K562 (cell line): ENCODE measurements around the gene ARL4D. TPM values are rescaled to one million over a fixed set of nuclear protein-coding genes. Genes with fewer than 3 reads are reported as not detected.

Experiments used
- ERF ChIP-seq: fragments of 450-650 bp; formaldehyde crosslinking; IDR thresholded peaks from 2 replicates; pipeline ENCODE4 v1.4.0; 2020; ENCODE audit warnings: mild to moderate bottlenecking, mixed read lengths
- HMBOX1 ChIP-seq: sonication (generic); IDR thresholded peaks from 2 replicates; pipeline ENCODE4 v1.6.1; 2016
- MECOM ChIP-seq: fragments of 250-450 bp; sonication (Bioruptor Pico); IDR thresholded peaks from 2 replicates; pipeline ENCODE4 v1.8.0; 2022; ENCODE audit warnings: inconsistent platforms
- SFPQ ChIP-seq: fragments of 200-400 bp; formaldehyde crosslinking; IDR thresholded peaks from 2 replicates; pipeline ENCODE4 v1.6.1; 2017; ENCODE audit warnings: mild to moderate bottlenecking, low read depth, low read length, moderate library complexity
- TOE1 ChIP-seq, 2 experiments: fragments of 450-650 bp in 1 of 2; sonication (generic) in 1 of 2; formaldehyde crosslinking in 1 of 2; IDR thresholded peaks; 2 replicates each; pipeline versions ENCODE4 v1.7.1 to v1.8.0; 2016 to 2022; ENCODE audit warnings: borderline replicate concordance in 2 of 2, mild to moderate bottlenecking in 2 of 2, antibody characterized with exemption in 1 of 2, inconsistent platforms in 1 of 2, low read depth in 1 of 2, missing genetic modification reagents in 1 of 2, moderate library complexity in 1 of 2
- ZFP1 ChIP-seq: fragments of 450-650 bp; formaldehyde crosslinking; IDR thresholded peaks from 2 replicates; pipeline ENCODE4 v1.4.0; 2020; ENCODE audit warnings: mild to moderate bottlenecking, mixed read lengths
- ZFPM2 ChIP-seq: fragments of 250-450 bp; sonication (Bioruptor Pico); IDR thresholded peaks from 2 replicates; pipeline ENCODE4 v1.5.1; 2022; ENCODE audit warnings: mild to moderate bottlenecking
- ZNF280B ChIP-seq: fragments of 250-450 bp; sonication (Bioruptor Pico); IDR thresholded peaks from 2 replicates; pipeline ENCODE4 v1.5.1; 2021; ENCODE audit warnings: mild to moderate bottlenecking
- ZNF79 ChIP-seq: fragments of 250-450 bp; sonication (Bioruptor Pico); IDR thresholded peaks from 2 replicates; pipeline ENCODE4 v1.4.0; 2020; ENCODE audit warnings: low read depth, mild to moderate bottlenecking, moderate library complexity
- polyA plus RNA-seq, 8 experiments: library from polyadenylated mRNA; depleted of rRNA in 4 of 8; stranded (reverse) in 5 of 8; unstranded in 3 of 8; fragments of >200 nt; fragmentation: Nextera tagmentation in 2 of 8; fragmentation: Illumina TruSeq in 1 of 8; extraction: Ambion mirVana in 2 of 8; extraction: Trizol in 1 of 8; gene quantifications; 2 replicates each; pipeline versions ENCODE4 v1.2.1 to v1.2.3, GENCODE V29; 2011 to 2014; ENCODE audit warnings: inconsistent platforms in 1 of 8, missing spikeins in 1 of 8
- total RNA-seq, 7 experiments: library from RNA; depleted of rRNA in 6 of 7; stranded (reverse); fragments of >200 nt in 6 of 7; fragmentation: Illumina TruSeq in 2 of 7; extraction: Trizol in 2 of 7; gene quantifications; 2 replicates each; pipeline versions ENCODE4 v1.2.1 to v1.2.3, GENCODE V29; 2011 to 2021; ENCODE audit warnings: low replicate concordance in 1 of 7
- TF ChIP-seq, protein P1 (sequence below): fragments of 450-650 bp; IDR thresholded peaks from 2 replicates; pipeline ENCODE4 v1.6.1; 2016; ENCODE audit warnings: mild to moderate bottlenecking, moderate library complexity

The ARL4D gene
- total and polyA plus RNA-seq, 9 of the 15 experiments (the other 6 are each of a cell fraction or from before 2014, with no cell fraction given): 0.07 to 0.53 (median 0.28) TPM; not detected in 1

DNA sequence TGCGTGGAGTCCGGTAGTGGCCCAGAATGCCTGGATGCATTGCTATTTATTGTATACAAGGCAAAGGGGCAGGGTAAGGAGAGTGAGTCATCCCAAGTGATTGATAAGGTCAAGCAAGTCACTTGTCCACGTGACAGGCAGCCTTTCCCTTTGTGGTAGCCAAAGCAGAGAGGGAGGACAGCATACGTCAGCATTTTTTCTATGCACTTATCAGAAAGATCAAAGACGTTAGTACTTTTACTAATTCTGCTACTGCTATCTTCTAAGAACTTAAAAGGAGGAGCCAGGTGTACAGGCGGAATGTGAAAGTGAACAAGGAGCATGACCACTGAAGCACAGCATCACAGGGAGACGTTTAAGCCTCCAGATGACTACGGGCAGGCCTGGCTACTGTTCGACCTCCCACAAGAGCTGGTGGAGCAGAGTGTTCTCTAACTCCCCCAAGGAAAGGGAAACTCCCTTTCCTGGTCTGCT is 47.9 kb upstream of the ARL4D start (continued):
- TF ChIP-seq, protein P1, sequence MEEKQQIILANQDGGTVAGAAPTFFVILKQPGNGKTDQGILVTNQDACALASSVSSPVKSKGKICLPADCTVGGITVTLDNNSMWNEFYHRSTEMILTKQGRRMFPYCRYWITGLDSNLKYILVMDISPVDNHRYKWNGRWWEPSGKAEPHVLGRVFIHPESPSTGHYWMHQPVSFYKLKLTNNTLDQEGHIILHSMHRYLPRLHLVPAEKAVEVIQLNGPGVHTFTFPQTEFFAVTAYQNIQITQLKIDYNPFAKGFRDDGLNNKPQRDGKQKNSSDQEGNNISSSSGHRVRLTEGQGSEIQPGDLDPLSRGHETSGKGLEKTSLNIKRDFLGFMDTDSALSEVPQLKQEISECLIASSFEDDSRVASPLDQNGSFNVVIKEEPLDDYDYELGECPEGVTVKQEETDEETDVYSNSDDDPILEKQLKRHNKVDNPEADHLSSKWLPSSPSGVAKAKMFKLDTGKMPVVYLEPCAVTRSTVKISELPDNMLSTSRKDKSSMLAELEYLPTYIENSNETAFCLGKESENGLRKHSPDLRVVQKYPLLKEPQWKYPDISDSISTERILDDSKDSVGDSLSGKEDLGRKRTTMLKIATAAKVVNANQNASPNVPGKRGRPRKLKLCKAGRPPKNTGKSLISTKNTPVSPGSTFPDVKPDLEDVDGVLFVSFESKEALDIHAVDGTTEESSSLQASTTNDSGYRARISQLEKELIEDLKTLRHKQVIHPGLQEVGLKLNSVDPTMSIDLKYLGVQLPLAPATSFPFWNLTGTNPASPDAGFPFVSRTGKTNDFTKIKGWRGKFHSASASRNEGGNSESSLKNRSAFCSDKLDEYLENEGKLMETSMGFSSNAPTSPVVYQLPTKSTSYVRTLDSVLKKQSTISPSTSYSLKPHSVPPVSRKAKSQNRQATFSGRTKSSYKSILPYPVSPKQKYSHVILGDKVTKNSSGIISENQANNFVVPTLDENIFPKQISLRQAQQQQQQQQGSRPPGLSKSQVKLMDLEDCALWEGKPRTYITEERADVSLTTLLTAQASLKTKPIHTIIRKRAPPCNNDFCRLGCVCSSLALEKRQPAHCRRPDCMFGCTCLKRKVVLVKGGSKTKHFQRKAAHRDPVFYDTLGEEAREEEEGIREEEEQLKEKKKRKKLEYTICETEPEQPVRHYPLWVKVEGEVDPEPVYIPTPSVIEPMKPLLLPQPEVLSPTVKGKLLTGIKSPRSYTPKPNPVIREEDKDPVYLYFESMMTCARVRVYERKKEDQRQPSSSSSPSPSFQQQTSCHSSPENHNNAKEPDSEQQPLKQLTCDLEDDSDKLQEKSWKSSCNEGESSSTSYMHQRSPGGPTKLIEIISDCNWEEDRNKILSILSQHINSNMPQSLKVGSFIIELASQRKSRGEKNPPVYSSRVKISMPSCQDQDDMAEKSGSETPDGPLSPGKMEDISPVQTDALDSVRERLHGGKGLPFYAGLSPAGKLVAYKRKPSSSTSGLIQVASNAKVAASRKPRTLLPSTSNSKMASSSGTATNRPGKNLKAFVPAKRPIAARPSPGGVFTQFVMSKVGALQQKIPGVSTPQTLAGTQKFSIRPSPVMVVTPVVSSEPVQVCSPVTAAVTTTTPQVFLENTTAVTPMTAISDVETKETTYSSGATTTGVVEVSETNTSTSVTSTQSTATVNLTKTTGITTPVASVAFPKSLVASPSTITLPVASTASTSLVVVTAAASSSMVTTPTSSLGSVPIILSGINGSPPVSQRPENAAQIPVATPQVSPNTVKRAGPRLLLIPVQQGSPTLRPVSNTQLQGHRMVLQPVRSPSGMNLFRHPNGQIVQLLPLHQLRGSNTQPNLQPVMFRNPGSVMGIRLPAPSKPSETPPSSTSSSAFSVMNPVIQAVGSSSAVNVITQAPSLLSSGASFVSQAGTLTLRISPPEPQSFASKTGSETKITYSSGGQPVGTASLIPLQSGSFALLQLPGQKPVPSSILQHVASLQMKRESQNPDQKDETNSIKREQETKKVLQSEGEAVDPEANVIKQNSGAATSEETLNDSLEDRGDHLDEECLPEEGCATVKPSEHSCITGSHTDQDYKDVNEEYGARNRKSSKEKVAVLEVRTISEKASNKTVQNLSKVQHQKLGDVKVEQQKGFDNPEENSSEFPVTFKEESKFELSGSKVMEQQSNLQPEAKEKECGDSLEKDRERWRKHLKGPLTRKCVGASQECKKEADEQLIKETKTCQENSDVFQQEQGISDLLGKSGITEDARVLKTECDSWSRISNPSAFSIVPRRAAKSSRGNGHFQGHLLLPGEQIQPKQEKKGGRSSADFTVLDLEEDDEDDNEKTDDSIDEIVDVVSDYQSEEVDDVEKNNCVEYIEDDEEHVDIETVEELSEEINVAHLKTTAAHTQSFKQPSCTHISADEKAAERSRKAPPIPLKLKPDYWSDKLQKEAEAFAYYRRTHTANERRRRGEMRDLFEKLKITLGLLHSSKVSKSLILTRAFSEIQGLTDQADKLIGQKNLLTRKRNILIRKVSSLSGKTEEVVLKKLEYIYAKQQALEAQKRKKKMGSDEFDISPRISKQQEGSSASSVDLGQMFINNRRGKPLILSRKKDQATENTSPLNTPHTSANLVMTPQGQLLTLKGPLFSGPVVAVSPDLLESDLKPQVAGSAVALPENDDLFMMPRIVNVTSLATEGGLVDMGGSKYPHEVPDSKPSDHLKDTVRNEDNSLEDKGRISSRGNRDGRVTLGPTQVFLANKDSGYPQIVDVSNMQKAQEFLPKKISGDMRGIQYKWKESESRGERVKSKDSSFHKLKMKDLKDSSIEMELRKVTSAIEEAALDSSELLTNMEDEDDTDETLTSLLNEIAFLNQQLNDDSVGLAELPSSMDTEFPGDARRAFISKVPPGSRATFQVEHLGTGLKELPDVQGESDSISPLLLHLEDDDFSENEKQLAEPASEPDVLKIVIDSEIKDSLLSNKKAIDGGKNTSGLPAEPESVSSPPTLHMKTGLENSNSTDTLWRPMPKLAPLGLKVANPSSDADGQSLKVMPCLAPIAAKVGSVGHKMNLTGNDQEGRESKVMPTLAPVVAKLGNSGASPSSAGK: peak; percentile 25; the same call in 1 of the 2 replicates
- TF ChIP-seq SFPQ (no peak), HMBOX1 (no peak), MECOM (CRISPR knock-in tag) (no peak), TOE1 (IDR thresholded peaks at IDR 0.05; ENCODE audit: borderline replicate concordance) (peak; percentile 40; the same call in 1 of the 2 replicates), TOE1 (CRISPR knock-in tag; IDR thresholded peaks at IDR 0.05; ENCODE audit: borderline replicate concordance, low read depth) (no peak), ZNF79 (CRISPR knock-in tag) (no peak), ERF (no peak), ZFPM2 (CRISPR knock-in tag) (no peak), ZFP1 (no peak), ZNF280B (CRISPR knock-in tag) (no peak)
